ENCODE data around the gene MYNN.

MYNN gene

DNA sequence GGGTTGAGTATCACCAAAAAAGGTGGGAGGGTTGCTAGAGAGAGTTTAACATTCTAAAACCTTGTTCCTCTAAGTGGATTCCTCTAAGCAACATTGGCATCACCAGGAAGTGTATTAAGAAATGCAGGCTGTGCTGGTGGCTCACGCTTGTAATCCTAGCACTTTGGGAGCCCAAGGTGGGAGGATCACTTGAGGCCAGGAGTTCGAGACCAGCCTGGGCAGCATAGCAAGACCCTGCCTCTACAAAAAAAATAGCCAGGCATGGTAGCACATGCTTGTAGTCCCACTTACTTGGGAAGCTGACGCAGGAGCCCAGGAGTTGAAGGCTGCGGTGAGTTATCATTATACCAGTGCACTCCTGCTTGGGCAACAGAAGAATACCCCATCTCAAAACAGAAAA lies 4.6 kb downstream of the MYNN start:
- DNase-seq (ENCODE audit: low read depth) = no peak

DNA sequence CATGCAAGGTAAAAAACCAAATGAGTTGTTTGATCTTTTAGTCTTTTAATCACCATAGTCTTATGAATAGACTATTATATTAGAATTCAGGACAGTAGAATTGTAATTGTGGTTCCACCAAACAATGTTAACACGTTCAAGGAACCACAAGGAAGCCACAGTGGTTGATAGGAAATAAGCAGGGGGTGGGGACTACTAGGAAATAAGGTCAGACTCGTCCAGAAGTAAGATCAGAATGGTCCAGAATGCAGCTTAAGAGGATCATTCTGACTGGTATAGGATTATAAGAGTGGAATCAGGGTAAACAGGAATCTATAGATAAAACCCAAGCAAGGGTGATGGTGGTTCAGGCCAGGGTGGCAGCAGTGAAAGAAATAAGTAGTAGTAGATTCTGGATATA lies 7.5 kb downstream of the MYNN start:
- no peak for DNase-seq (ENCODE audit: low read depth)

DNA sequence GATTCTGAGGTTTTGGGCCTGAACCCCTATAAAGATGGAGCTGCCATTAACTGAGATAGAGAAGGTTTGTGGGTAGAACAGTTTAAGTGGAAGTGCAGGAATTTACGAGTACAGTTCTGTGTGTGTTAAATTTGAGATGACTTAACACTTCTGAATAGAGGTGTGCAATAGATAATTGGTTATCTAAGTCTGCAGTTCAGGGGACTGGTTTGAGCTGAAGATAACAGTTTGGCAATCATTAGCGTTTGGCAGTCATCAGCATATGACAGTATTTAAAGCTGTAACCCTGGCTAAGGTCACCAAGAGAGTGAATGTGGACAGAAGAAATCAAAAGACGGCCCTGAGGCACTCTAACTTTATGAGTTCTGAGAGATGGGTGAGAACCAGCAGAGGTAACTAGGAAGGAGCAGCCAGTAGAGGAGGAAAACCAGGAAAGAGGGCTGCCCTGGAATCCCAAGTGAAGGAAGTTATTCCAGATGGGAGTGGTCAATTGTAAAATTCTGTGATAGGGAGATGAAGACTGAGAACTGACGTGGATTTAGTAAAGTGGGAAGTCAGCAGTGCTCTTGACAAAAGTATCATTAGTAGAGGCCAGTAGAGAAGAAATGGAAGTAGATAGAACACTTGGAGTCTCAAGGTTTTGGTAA lies 8.1 kb downstream of the MYNN start:
- DNase-seq (ENCODE audit: low read depth) = no peak

DNA sequence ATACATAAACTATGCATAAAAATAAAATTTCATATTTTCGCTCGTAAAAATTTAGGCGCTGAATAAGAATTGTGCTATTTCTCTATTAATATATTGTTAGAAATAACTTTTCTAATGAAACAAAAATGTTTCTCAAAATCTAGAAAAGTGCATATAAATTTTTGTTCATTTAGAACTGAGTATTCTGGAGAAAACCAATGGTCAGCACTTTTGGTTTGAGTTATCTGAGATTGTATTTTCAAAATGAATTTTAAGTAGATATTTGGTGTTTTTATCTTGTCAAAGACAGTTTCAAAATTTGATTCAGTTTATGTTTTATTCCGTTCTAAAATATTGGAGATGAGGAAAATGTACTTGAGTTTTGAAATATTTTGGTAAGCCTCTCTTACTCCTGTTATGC lies 13.9 kb downstream of the MYNN start:
- no peak for DNase-seq (ENCODE audit: low read depth)

DNA sequence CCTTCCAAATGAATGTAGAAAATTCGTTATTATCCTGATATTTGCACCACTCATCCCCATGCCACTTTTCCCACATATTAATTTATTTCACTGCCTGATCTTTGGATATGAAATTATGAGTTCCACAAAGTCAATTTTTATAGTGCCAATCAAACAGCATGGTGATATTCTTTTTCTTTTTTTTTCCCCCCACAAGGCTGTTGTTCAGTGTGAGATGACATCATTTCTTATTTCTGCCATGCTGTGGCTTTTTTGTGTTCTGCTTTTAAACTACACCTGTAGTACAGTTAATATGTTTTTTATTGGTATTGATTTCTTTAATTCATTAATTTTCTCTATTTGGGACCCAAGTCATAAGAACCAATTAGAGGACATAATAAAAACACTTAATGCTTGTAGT lies 14.6 kb downstream of the MYNN start:
- no peak for DNase-seq (ENCODE audit: low read depth)

DNA sequence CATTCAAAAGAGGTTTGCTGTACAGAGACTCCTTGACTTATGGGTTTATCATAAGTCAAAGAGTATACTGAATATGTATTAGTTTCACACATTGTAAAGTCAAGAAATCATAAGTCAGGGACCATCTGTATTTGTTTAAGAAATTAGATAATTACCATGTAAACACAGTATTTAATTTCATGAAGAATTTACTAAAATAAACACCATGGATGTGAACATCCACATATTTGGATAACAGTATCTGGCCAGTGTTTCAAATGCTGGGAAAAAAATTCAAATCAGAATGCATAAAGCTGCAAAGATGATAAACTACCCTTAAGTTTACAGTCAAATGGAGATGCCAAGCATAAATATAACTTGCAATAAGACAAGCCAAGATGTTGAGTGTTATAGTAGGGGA lies 17.0 kb downstream of the MYNN start:
- no peak for DNase-seq (ENCODE audit: low read depth)

DNA sequence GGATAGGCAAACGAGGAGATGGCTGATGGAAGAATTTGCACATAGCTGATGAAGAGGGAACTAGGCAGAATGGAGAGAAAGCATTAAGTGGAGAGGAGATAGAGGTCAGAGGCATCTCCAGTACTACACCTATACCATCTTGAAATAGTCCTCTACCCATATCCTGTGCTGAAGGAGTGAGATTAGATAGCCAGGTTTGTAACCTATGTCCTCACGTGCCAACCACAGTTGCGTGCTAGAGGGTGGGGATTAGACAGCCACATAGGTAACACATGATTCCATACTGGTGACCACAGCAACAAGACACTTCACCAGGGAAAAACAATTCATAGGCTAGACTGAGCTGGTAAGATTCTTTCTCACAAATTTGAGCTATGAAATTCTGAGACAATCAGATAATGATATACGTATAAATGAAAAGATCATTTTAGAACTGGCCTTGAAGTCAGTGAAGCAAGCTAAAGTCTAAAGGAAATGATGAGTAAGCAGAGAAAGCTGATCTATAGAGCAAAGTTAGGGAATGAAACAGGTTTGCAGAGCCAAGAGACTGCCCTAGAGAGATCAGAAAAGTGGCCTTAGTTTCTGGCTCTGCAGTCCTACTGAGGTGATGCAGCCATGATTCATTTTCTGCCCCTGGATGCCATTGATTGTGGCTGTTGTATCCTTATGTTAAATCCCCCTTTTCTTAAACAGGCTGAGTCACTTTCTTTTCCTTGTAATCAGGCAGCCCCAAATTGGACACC lies 17.7 kb downstream of the MYNN start:
- no peak for DNase-seq (ENCODE audit: low read depth)

DNA sequence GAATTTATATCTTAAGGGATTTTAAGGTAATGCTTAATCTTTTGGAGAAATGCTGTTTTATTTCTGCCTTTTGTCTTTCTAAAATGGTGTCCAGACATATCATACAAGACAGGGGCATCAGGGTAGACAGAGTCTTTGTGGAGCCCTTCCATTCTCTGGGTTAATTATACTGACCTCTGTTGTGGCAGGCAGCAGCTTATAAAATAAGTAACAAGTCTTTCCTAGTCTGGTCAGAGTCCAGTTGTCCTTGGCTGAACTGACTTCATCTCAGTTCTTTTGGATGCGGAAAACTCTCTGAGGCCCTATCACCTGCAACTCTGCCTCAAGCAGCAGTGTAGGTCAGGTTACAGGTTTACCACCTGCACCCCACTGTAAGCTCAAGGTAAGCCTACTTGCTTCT lies 19.2 kb downstream of the MYNN start:
- no peak for DNase-seq (ENCODE audit: low read depth)

DNA sequence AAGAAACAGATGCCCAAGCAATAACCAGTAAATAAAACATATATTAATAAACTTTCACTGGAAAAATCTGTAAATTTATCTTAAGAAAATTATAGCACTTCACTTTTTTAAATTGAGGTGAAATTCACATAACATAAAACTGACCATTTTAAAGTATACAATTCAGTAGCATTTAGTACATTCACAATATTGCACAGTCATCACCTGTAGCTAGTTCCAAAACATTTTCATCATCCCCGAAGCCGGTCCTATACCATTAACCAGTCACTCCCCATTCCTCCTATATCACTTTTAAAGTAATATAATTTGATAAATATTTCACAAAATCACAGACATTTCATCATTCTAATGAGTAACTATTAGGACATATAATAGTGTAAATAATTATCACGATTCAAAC lies 31.5 kb downstream of the MYNN start:
- DNase-seq (ENCODE audit: low read depth) = no peak

DNA sequence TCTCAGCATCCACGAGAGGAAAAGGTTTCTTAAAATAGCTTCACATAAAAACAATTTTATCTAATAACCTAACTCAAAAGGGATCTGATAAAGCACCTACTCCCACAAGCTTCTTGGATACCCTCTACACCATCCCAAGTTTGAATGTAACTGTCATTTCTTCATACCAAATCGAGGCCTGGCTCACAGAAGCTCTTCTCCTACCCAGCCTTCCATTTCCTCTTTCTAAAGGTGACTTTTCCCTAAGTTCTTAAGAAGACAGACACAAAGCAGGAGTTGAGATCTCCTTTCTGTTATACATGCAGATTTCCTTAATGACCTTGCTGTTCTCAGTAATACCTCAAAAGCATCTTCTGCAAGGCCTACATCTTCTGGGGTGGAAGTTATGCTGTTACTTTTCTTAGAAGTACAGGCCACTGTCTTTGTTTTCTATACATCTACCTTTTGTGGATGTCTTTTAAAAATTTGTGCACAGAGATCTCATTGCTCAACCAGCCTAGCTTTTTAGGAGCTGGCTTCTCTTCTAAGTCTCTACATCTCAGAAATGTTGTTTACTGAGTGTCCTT lies 36.1 kb downstream of the MYNN start:
- no peak for DNase-seq (ENCODE audit: low read depth)

DNA sequence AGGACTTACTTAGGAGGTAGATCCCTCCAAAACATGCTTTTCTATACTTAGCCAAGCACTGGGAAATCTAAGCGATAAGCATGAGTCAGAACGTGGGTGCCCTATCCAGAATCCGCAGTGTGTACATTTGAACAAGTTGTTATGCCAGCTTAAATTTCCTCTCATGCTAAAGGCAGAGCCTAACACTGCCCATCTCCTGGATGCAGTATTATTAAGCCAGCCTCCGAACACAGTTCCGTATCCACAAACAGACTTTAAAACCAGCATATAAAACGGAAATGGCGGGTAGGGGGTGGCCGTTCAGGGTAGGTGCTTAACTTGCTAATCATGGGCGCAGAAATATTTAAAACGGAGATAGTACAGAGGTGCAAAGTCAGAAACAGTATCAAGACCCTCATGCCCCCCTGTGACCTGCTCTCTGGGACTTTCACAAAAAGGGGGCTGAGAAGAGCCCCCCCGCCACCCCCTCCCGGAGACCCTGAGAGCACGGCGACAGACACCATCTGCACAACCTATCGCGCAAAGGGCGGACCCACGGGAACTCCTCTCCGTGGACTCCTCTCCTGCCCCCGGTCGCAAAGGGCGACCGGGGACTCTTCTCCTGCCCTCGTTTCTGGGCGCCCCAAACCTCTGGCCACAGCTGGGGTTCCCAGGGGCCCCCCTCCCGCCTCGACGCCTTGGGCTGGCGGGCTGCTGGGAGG lies 38.6 kb downstream of the MYNN start:
- DNase-seq (ENCODE audit: low read depth) = no peak

DNA sequence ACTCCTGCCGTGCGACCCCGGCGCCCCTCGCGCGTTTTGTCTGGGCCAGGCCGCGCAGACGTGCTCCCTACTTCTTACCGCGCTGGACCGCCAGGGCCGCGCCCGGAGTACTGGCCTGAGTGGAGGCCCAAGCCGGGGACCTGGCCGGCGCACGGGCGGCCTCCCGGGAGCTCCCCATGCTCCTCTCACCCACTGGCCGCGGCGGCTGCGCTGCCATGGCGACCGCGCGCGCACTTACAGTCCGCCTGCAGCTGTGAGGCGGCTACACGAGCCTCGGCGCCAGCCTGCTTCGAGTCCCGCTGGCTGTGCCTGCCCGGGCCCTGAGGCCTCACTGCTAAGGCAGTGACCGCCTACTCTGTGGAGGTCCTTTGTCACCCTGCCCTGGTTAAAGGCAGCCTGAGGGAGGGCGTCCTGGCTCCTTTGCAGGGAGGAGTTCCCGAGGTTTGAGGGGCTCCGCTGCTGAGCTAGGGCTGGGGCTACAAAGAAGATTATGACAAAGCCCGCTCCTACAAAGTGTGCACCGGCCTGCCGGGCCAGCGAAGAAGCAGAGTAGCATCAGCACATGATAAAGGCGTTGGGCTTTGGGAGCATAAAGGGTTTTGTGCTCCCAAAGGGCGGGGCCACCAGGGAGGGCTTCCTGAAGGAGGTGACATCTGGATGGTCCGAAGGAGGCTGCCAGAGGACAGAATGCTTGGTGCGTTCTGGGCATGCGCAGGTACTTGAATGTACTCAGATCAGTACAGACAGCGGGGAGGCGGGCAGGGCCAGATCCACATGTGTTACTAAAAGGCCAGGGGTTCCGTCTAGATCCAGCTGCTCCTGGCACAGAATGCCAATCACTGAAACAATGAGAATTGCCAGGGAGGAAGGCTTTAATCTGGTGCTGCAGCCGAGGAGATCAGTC lies 39.4 kb downstream of the MYNN start, which contains the start of the genes LRRC34 and LRRIQ4:
Gene LRRC34, minus strand, starts transcription at position 573 of the 904 bp plus-strand sequence. Its CDS starts 356 bp downstream, at position 217.
Gene LRRIQ4, plus strand, starts transcription at position 539 of the 904 bp plus-strand sequence. CDS start 9,052 bp downstream, outside the sequence.
- DNase-seq (ENCODE audit: low read depth) = peak; percentile 58

DNA sequence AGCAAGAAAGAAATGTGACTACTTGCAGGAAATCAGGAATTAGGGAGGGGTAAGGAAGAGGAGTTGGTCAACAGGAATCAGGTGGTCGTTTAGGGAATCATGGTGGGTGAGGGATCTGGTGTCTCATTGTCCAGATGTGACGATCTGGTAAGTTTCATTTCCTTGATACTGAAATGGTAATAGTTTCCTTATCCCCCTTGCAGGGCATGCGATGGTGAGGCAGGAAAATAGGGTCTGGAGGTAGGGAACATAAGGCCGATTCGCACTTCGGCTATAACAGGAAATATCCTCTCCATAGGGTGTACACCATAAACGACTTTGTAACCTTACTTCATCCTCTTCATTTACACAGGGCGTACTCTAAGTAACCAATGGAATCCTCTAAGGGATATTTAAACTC lies 40.1 kb downstream of the MYNN start:
- no peak for DNase-seq (ENCODE audit: low read depth)

DNA sequence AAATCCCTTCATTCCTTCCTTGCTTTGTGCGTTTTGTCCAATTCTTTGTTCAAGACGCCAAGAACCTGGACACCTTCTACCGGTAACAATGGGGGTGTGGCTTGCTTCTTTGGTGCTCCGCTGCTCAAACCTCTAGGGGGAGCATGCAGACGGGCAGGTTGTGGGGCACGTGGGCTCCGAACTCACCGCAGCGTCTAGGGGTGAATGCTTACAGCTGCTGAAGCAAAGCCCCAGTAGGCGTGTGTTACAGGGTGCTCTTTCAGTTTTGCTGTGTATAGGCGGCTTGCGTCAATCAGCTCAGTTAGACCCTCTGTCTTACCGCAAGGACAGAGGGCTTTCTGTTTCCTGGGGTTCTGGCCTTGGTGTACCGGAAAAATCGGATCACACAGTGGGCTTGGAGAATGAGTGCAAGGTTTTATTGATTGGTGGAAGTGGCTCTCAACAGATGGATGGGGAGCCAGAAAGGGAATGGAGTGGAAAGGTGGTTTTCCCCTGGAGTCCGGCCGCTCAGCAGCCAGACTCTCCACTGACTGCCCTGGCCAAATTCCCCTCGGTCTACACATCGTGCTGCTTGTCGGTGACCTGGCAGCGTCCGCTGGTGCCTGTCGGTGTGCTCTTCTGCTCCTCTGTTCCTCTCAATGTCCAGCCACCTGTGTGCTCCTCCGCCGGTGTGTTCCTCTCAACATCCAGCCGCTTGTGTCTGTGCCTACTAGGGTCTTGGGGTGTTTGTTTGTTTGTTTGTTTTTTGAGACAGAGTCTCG lies 40.7 kb downstream of the MYNN start:
- peak; percentile 42 for DNase-seq (ENCODE audit: low read depth)

DNA sequence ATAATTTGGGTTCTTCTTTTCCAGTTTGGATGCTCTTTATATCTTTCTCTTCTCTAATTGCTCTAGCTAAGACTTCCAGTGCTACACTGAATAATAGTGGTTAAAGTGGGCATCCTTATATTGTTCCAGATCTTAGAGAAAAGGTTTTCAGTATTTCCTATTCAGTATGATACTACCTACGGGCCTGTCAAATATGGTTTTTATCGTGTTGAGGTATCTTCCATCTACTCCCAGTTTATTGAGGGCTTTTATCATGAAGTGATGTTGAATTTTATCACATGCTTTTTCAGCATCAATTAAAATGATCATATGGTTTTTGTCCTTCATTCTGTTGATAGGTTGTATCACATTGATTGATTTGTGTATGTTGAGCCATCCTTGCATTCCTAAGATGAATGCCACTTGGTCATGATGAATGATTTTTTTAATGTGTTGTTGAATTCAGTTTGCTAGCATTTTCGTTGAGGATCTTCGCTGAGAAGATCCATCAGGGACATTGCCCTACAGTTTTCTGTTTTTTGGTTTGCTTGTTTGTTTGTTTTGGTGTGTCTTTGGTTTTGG lies 42.5 kb downstream of the MYNN start:
- no peak for DNase-seq (ENCODE audit: low read depth)

DNA sequence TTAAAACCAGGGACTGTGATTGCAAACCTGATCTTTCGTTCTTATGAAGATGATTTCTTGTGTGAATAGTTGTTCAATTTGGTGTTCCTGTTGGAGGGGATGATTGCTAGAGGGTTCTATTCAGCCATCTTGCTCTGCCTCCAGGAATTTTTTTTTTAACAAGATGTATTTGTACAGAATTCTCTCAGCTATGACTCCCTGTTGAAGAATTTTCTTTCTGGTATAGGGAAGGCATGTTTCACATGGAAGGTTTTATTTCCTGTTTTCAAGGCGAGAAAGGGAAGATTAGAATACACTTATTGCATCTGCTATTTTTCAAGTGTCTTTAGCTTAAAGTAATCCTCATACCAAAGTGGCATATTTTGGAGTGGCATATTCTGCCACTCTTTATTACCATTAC lies 45.1 kb downstream of the MYNN start:
- DNase-seq (ENCODE audit: low read depth) = no peak

DNA sequence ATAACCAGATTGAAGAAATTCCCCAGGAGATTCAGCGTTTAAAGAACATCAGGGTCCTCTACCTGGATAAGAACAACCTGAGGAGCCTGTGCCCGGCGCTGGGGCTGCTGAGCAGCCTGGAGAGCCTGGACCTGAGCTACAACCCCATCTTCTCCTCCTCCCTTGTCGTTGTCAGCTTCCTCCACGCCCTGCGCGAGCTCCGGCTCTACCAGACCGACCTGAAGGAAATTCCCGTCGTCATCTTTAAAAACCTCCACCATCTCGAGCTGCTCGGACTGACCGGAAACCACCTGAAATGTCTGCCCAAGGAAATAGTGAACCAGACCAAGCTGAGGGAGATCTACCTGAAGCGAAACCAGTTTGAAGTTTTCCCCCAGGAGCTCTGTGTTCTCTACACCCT lies 48.9 kb downstream of the MYNN start:
- DNase-seq (ENCODE audit: low read depth) = no peak

DNA sequence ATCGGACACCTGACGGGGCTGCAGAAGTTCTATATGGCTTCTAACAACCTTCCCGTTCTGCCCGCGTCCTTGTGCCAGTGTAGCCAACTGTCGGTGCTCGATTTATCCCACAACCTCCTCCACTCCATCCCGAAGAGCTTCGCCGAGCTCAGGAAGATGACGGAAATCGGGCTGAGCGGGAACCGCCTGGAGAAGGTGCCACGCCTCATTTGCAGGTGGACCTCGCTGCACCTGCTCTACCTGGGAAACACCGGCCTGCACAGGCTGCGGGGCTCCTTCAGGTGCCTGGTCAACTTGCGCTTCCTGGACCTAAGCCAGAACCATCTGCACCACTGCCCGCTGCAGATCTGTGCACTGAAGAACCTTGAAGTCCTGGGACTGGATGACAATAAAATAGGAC lies 49.3 kb downstream of the MYNN start:
- DNase-seq (ENCODE audit: low read depth) = no peak

DNA sequence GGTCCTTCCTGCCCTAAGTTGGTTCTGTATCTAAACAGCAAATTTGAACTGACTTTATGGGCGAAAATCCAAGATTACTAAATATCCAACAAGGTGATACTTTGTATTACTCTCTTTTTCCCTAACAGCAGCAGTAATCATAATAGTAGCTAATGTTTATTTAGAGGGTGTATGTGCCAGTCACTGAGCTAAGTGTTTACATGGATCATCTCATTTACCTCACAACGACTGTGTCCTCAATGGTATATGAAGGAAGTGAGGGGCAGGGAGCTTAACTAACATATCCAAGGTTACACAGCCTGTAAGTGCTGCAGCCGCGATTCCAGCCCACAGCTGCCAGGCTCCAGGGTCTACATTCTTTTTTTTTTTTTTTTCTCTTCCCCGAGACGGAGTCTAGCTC lies 49.8 kb downstream of the MYNN start:
- no peak for DNase-seq (ENCODE audit: low read depth)

DNA sequence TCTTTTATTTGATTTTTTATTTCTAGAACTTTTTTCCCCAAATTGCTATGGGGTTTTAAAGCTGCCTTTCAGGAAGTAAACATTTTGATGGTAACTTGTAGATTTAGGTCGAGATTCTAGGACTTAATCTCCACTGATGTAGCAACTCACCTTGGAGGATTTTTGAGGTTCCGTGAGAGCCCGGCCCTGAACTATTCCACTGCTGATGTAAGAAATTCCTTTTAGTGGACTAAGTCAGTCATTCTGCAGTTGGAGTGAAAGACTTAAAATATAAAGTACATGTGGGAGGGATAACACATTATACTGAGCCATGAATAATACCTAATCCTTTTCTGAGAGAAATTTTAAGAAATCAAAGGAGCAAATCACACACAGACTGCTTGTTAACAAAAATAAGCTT lies 52.1 kb downstream of the MYNN start:
- DNase-seq (ENCODE audit: low read depth) = no peak

DNA sequence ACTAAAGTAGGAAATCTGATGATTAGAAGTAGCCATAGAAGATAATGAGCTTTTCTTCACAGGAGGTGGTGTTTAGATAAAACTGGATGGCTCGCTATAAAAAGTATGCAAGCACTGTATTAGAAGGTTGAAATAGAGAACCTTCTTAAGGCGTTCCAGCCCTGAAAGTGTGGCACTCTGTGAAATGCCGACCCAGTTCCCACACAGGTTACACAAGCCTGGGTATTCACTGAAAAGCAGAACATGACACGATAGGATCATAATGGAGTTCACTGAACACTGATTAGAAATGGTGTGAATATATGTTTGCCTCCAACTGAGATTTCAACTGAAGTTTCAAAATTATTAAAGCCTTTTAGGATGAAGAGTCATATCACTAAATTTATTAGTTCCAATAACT lies 54.5 kb downstream of the MYNN start:
- no peak for DNase-seq (ENCODE audit: low read depth)
